Liver (tissue), 9 donors: ENCODE data around the gene SUGCT. TPM values are rescaled to one million over a fixed set of nuclear protein-coding genes. Genes with fewer than 3 reads are reported as not detected.

Experiments
- DNase-seq: peaks from one replicate; pipeline ENCODE4 v3.0.0-alpha.2; 2017; ENCODE audit warnings: low spot score
- H3K27ac ChIP-seq, 2 donors: one replicate each; pipeline ENCODE4 v1.7.0; 2013; ENCODE audit warnings: inconsistent platforms in 2 of 2, low read length in 2 of 2, control low read depth in 1 of 2, low read depth in 1 of 2, mild to moderate bottlenecking in 1 of 2
- H3K27me3 ChIP-seq, 4 donors: one replicate each; pipeline versions ENCODE4 v1.6.1 to v1.7.0; 2013; ENCODE audit warnings: low read length in 3 of 4, inconsistent platforms in 1 of 4, mild to moderate bottlenecking in 1 of 4, moderate library complexity in 1 of 4; ENCODE audit not compliant: control insufficient read depth in 4 of 4, insufficient read depth in 4 of 4
- H3K36me3 ChIP-seq, 4 donors: one replicate each; pipeline versions ENCODE4 v1.6.1 to v1.7.0; 2013; ENCODE audit warnings: low read length in 3 of 4, mild to moderate bottlenecking in 3 of 4, low read depth in 1 of 4, moderate library complexity in 1 of 4; ENCODE audit not compliant: control insufficient read depth in 4 of 4, insufficient read depth in 3 of 4
- H3K4me1 ChIP-seq, 4 donors: one replicate each; pipeline versions ENCODE4 v1.6.1 to v1.7.0; 2013; ENCODE audit warnings: low read length in 3 of 4, mild to moderate bottlenecking in 3 of 4, moderate library complexity in 1 of 4; ENCODE audit not compliant: control insufficient read depth in 4 of 4, insufficient read depth in 4 of 4
- H3K4me3 ChIP-seq, 3 donors: one replicate each; pipeline versions ENCODE4 v1.6.1 to v1.7.0; 2013; ENCODE audit warnings: low read length in 3 of 3, control low read depth in 1 of 3, low read depth in 1 of 3, mild to moderate bottlenecking in 1 of 3
- H3K9ac ChIP-seq, 2 donors: one replicate each; pipeline ENCODE4 v1.7.0; 2013; ENCODE audit warnings: low read length in 2 of 2, mild to moderate bottlenecking in 2 of 2, moderate library complexity in 2 of 2, control low read depth in 1 of 2, low read depth in 1 of 2
- H3K9me3 ChIP-seq, 4 donors: one replicate each; pipeline versions ENCODE4 v1.6.1 to v1.7.0; 2013; ENCODE audit warnings: low read length in 3 of 4; ENCODE audit not compliant: control insufficient read depth in 4 of 4
- ATF3 ChIP-seq: IDR thresholded peaks from 2 replicates; pipeline ENCODE4 v1.6.1; 2016; ENCODE audit warnings: antibody characterized with exemption
- CTCF ChIP-seq: fragments of 150-350 bp; IDR thresholded peaks from 2 replicates; pipeline ENCODE4 v1.5.1; 2017; ENCODE audit warnings: improper control_type of control experiment, low read depth, low read length; ENCODE audit not compliant: missing input control
- EGR1 ChIP-seq, 2 donors: IDR thresholded peaks; 2 replicates each; pipeline ENCODE4 v1.6.1; 2016 to 2018; ENCODE audit warnings: antibody characterized with exemption in 2 of 2, low read depth in 2 of 2
- FOXA1 ChIP-seq: IDR thresholded peaks from 2 replicates; pipeline ENCODE4 v1.6.1; 2016; ENCODE audit warnings: antibody characterized with exemption
- FOXA2 ChIP-seq: IDR thresholded peaks from 2 replicates; pipeline ENCODE4 v1.6.1; 2016; ENCODE audit warnings: antibody characterized with exemption
- GABPA ChIP-seq, 2 donors: IDR thresholded peaks in 1 of 2; conservative IDR thresholded peaks in 1 of 2; 2 replicates each; pipeline ENCODE4 v1.6.1; 2016; ENCODE audit warnings: antibody characterized with exemption in 2 of 2, mild to moderate bottlenecking in 1 of 2, moderate library complexity in 1 of 2
- HNF4A ChIP-seq, 2 donors: conservative IDR thresholded peaks; 2 replicates each; pipeline ENCODE4 v1.6.1; 2016; ENCODE audit warnings: antibody characterized with exemption in 2 of 2, mild to moderate bottlenecking in 2 of 2
- HNF4G ChIP-seq: IDR thresholded peaks from 2 replicates; pipeline ENCODE4 v1.6.1; 2016; ENCODE audit warnings: antibody characterized with exemption
- JUND ChIP-seq, 2 donors: IDR thresholded peaks; 2 replicates each; pipeline ENCODE4 v1.6.1; 2016; ENCODE audit warnings: antibody characterized with exemption in 2 of 2
- MAX ChIP-seq: IDR thresholded peaks from 2 replicates; pipeline ENCODE4 v1.6.1; 2016; ENCODE audit warnings: antibody characterized with exemption
- NR2F2 ChIP-seq: IDR thresholded peaks from 2 replicates; pipeline ENCODE4 v1.6.1; 2016; ENCODE audit warnings: antibody characterized with exemption
- RAD21 ChIP-seq, 2 donors: IDR thresholded peaks; 2 replicates each; pipeline ENCODE4 v1.6.1; 2016; ENCODE audit warnings: antibody characterized with exemption in 2 of 2, mild to moderate bottlenecking in 2 of 2
- REST ChIP-seq: IDR thresholded peaks from 2 replicates; pipeline ENCODE4 v1.6.1; 2016; ENCODE audit warnings: antibody characterized with exemption, mild to moderate bottlenecking
- RXRA ChIP-seq, 2 donors: IDR thresholded peaks; 2 replicates each; pipeline ENCODE4 v1.6.1; 2017 to 2018; ENCODE audit warnings: antibody characterized with exemption in 2 of 2, mild to moderate bottlenecking in 1 of 2
- SP1 ChIP-seq: IDR thresholded peaks from 2 replicates; pipeline ENCODE4 v1.6.1; 2018; ENCODE audit warnings: antibody characterized with exemption, mild to moderate bottlenecking
- TAF1 ChIP-seq: conservative IDR thresholded peaks from 2 replicates; pipeline ENCODE4 v1.6.1; 2016; ENCODE audit warnings: antibody characterized with exemption, mild to moderate bottlenecking
- YY1 ChIP-seq: IDR thresholded peaks from 2 replicates; pipeline ENCODE4 v1.6.1; 2016; ENCODE audit warnings: antibody characterized with exemption, mild to moderate bottlenecking
- ZBTB33 ChIP-seq: IDR thresholded peaks from 2 replicates; pipeline ENCODE4 v1.6.1; 2016; ENCODE audit warnings: antibody characterized with exemption
- WGBS: extraction: QIAGEN DNeasy Blood & Tissue Kit; methylation state at CpG from one replicate; pipeline ENCODE4 v1.1.7; 2013; 5-methylcytosine and 5-hydroxymethylcytosine counted together
- polyA plus RNA-seq, 2 donors: library from polyadenylated mRNA; stranded (reverse) in 1 of 2; unstranded in 1 of 2; fragments of 200-250 nt in 1 of 2; fragments of >200 nt in 1 of 2; fragmentation: Nextera tagmentation in 1 of 2; extraction: Ambion mirVana in 1 of 2; gene quantifications; one replicate each; pipeline versions ENCODE4 v1.2.1 to v1.2.3, GENCODE V29; 2013 to 2015
- total RNA-seq, 2 donors: library from RNA; depleted of rRNA; stranded (reverse); fragments of >200 nt; gene quantifications; one replicate each; pipeline ENCODE4 v1.2.3, GENCODE V29; 2014
- donor health status: healthy.
- donor health status: healthy.
- donor health status: healthy.
- donor health status: healthy.
- donor health status: healthy.

SUGCT gene
- total and polyA plus RNA-seq, 4 donors = 6.2 to 11.9 (median 9.9) TPM

GRCh38 chr7:40493609-40494051, 358.8 kb downstream of the SUGCT start:
- no peak for DNase-seq
- H3K9me3 ChIP-seq = peaks cover 0 to 2% (median 0%) of the 10 kb centered on the region in 4 donors
- H3K27me3 ChIP-seq = no peaks in the 10 kb centered on the region
- H3K27ac ChIP-seq = no peak overlapping the region
- WGBS = 93% methylated on average over 5 of the region's 5 CpGs
- no peaks in the 10 kb centered on the region for H3K4me1 ChIP-seq
- TF ChIP-seq YY1 = no peak
- no peak for TF ChIP-seq RAD21 (IDR thresholded peaks at IDR 0.05)
- TF ChIP-seq EGR1 (IDR thresholded peaks at IDR 0.05; ENCODE audit: low read depth in 2 of 2) = no peak
- no peak for TF ChIP-seq CTCF
- no peak for TF ChIP-seq FOXA2
- no peak for TF ChIP-seq REST
- no peak for TF ChIP-seq GABPA (IDR thresholded peaks at IDR 0.05 in 1 of 2, conservative IDR thresholded peaks at IDR 0.05 in 1 of 2)
- no peak for TF ChIP-seq ZBTB33
- no peak for TF ChIP-seq SP1
- TF ChIP-seq RXRA (IDR thresholded peaks at IDR 0.05) = no peak
- no peak for TF ChIP-seq HNF4A (conservative IDR thresholded peaks at IDR 0.05)
- no peak for TF ChIP-seq NR2F2
- no peak for TF ChIP-seq TAF1
- no peak for TF ChIP-seq JUND (IDR thresholded peaks at IDR 0.05)
- TF ChIP-seq HNF4G = no peak
- TF ChIP-seq FOXA1 = no peak
- no peak for TF ChIP-seq MAX
- TF ChIP-seq ATF3 = no peak
- no peak overlapping the region for H3K9ac ChIP-seq
- H3K36me3 ChIP-seq = no peaks in the 10 kb centered on the region
- no peak overlapping the region for H3K4me3 ChIP-seq
